ENCODE measurements around the gene KCNAB1.

DNA sequence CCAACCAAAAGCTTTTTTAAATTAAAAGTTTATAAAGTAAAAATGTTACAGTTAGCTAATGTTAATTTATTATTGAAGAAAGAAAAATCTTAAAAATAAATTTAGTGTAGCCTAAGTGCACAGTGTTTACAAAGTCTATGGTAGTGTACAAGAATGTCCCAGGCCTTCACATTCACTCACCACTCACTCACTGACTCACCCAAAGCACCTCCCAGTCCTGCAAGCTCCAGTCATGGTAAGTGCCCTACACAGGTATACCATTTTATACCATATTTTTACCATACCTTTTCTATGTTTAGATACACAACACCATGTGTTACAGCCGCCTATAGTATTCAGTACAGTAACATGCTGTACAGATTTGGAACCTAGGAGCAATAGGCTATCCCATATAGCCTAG is 405.4 kb downstream of the KCNAB1 start:
- TF ChIP-seq CTCF (IDR thresholded peaks at IDR 0.05; ENCODE audit: extremely low read depth in 1 of 2, insufficient read depth in 1 of 2, low read depth in 1 of 2, low read length in 2 of 2) (no peak), MYC (IDR thresholded peaks at IDR 0.05; ENCODE audit: low read depth, low read length) (no peak), POLR2AphosphoS5 (IDR thresholded peaks at IDR 0.05; ENCODE audit: insufficient read depth, low read depth, low read length) (no peak), FOS (IDR thresholded peaks at IDR 0.05; ENCODE audit: borderline replicate concordance, insufficient read depth, low read length) (no peak), POLR2A (IDR thresholded peaks at IDR 0.05; ENCODE audit: low read depth, low read length) (no peak), EZH2 (IDR thresholded peaks at IDR 0.05; ENCODE audit: borderline replicate concordance, low read depth, low read length, severe bottlenecking) (no peak), JUN (IDR thresholded peaks at IDR 0.05; ENCODE audit: borderline replicate concordance, insufficient read depth, insufficient read length, low read depth) (no peak), GATA2 (IDR thresholded peaks at IDR 0.05; ENCODE audit: insufficient read depth, insufficient read length, low read depth, low read length) (no peak)
- TF ChIP-seq, protein P1, sequence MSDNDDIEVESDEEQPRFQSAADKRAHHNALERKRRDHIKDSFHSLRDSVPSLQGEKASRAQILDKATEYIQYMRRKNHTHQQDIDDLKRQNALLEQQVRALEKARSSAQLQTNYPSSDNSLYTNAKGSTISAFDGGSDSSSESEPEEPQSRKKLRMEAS (IDR thresholded peaks at IDR 0.05; ENCODE audit: insufficient read depth, insufficient read length): no peak

All from endothelial cell of umbilical vein (primary cell).